AG04449 (cell line): Measurements from ENCODE around the gene CWF19L2.
A peak's percentile ranks its signal among the peaks of the same experiment; 100 is the strongest.
"Not testable (repeated sequence)": the region's sequence is repeated elsewhere in the genome, so short reads cannot be mapped to it uniquely, and the experiment has no call there.

Experiments
- CTCF ChIA-PET: fragments of 350-600 bp; formaldehyde crosslinking; extraction: SDS; loops from one replicate; lab custom pipeline; 2021; ENCODE audit warnings: antibody characterized with exemption; lab: Yijun Ruan, JAX
- POLR2A ChIA-PET: fragments of 400-600, 350-600 bp; formaldehyde crosslinking; extraction: SDS; loops from one replicate; lab custom pipeline; 2020; ENCODE audit warnings: antibody characterized with exemption, inconsistent platforms; lab: Yijun Ruan, JAX
- DNase-seq: peaks from one replicate; pipeline ENCODE4 v3.0.0-alpha.2; 2010; ENCODE audit warnings: low read depth, low spot score
- H3K4me3 ChIP-seq: 2 replicates; pipeline ENCODE4 v1.5.1; 2011; ENCODE audit warnings: low read depth, mild to moderate bottlenecking, control low read depth, low read length
- TF ChIP-seq, protein P1 (sequence below): IDR thresholded peaks from one replicate; pipeline ENCODE4 v1.5.1; 2011; ENCODE audit warnings: mild to moderate bottlenecking, moderate library complexity, low read length, control low read depth, inconsistent platforms; ENCODE audit not compliant: insufficient read depth; ENCODE audit errors: missing control alignments

The CWF19L2 gene

DNA sequence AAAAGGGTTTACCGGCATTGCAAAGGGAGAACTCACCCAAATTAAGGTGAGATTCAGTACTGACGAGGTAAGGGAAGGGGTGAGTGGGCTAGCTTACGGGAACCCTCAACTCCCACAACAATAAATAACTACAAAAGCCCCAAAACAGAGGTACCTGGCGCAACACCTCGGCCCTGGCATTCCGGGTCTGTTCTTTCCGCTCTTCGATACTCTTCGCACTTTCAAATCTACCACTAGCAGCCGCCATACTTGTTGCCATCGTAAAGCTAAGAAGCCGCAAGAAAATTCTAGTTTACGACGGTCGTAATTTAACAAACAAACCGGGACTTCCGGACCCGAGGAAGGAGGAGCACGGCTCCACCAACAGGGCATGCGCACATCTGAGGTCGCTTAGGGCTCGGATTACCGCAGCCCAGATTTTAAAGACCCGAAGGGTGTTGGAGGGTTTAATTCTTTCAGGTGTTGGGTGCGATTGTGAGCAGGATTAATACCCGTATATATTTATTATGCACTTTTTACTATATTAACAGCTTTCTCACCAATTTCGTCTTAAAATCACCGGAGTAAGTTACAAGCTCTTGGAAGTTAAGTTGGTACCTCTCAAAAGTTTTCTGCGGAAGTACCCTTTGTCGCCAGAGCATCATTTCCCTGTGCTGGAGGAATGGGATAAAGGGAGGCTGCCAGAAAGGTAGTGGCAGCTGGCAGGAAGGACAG is at the start of gene CWF19L2:
Gene CWF19L2 (minus strand): TSS at position 268 of the 714 bp plus-strand sequence. CDS start 9 bp downstream, at position 259.
- POLR2A ChIA-PET: interaction anchor here (0.6 kb wide), 1 partner anchor 415 kb away, joined by 3 read pairs; no protein-coding TSS in a partner anchor
- CTCF ChIA-PET: interaction anchor here (0.9 to 1.6 kb wide), 5 partner anchors 10 to 232 kb away, joined by 3 to 4 read pairs (median 3); no protein-coding TSS in a partner anchor
- TF ChIP-seq, protein P1, sequence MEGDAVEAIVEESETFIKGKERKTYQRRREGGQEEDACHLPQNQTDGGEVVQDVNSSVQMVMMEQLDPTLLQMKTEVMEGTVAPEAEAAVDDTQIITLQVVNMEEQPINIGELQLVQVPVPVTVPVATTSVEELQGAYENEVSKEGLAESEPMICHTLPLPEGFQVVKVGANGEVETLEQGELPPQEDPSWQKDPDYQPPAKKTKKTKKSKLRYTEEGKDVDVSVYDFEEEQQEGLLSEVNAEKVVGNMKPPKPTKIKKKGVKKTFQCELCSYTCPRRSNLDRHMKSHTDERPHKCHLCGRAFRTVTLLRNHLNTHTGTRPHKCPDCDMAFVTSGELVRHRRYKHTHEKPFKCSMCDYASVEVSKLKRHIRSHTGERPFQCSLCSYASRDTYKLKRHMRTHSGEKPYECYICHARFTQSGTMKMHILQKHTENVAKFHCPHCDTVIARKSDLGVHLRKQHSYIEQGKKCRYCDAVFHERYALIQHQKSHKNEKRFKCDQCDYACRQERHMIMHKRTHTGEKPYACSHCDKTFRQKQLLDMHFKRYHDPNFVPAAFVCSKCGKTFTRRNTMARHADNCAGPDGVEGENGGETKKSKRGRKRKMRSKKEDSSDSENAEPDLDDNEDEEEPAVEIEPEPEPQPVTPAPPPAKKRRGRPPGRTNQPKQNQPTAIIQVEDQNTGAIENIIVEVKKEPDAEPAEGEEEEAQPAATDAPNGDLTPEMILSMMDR: no peak
- H3K4me3 ChIP-seq: peak within 1 kb of the TSS; percentile 89
- peak; percentile 74 for DNase-seq

GRCh38 chr11:107505647-107506225 is 48.1 kb upstream of the CWF19L2 start:
- no peak overlapping the region for H3K4me3 ChIP-seq
- TF ChIP-seq, protein P1: no peak
- no peak for DNase-seq
- CTCF ChIA-PET: no interaction called here
- POLR2A ChIA-PET: no interaction called here

DNA sequence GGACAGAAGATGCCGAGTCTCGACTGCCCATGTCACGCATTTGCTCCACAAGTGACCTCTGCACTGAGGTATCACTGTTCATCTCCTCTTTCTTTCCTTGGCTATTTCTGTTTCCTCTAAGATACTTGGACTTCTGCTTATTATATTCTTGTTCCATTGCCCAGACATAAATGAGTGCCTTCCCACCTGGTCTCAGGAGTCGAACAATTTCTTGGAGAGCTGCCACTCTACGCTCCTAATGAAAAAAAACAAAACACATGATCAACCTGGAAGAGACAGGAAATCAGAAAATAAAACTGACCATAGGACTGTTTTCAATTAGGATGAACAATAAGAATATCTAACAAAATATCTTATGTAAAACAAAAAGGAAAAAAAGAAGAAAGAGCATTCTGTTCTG is 47.4 kb upstream of the CWF19L2 start:
- POLR2A ChIA-PET: no interaction called here
- CTCF ChIA-PET: interaction anchor here (1.2 kb wide), 1 partner anchor 36 kb away, joined by 3 read pairs; no protein-coding TSS in a partner anchor

GRCh38 chr11:107501713-107502112 is 44.1 kb upstream of the CWF19L2 start:
- TF ChIP-seq, protein P1: no peak
- no peak for DNase-seq
- no peak overlapping the region for H3K4me3 ChIP-seq
- CTCF ChIA-PET: interaction anchor here (0.9 kb wide), 1 partner anchor 48 kb away, joined by 4 read pairs; no protein-coding TSS in a partner anchor
- POLR2A ChIA-PET: no interaction called here

More for the DNA sequence above, 47.4 kb upstream of the CWF19L2 start:
- DNase-seq: no peak
- no peak overlapping the region for H3K4me3 ChIP-seq
- TF ChIP-seq, protein P1: no peak

DNA sequence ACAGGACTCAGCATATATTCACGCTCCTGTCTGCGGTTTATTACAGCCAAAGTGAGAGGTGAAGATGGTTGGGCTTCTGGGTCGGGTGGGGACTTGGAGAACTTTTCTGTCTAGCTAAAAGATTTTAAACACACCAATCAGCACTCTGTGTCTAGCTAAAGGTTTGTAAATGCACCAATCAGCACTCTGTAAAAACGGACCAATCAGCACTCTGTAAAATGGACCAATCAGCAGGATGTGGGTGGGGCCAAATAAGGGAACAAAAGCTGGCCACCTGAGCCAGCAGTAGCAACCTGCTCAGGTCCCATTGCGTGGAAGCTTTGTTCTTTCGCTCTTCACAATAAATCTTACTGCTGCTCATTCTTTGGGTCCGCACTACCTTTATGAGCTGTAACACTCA is 39.7 kb upstream of the CWF19L2 start:
- CTCF ChIA-PET, DNase-seq, H3K4me3 ChIP-seq, POLR2A ChIA-PET: not testable (repeated sequence)

GRCh38 chr11:107496011-107496410 is 38.4 kb upstream of the CWF19L2 start:
- POLR2A ChIA-PET: no interaction called here
- H3K4me3 ChIP-seq: no peak overlapping the region
- peak; percentile 38 for DNase-seq
- CTCF ChIA-PET: no interaction called here
- TF ChIP-seq, protein P1: no peak
